Stimulated activated CD4-positive, alpha-beta T cell treated with anti-CD3 and anti-CD28 coated beads, Interleukin-12 subunit alpha, Interleukin-12 subunit beta, amount 100 ng/mL, for 48 hours (primary cell): ENCODE measurements around the gene PHC2.

Experiments used
- DNase-seq, 3 donors: peaks; one replicate each; pipeline ENCODE4 v3.0.0-alpha.2; 2020; ENCODE audit warnings: low read depth in 2 of 3, low spot score in 1 of 3

PHC2 gene

DNA sequence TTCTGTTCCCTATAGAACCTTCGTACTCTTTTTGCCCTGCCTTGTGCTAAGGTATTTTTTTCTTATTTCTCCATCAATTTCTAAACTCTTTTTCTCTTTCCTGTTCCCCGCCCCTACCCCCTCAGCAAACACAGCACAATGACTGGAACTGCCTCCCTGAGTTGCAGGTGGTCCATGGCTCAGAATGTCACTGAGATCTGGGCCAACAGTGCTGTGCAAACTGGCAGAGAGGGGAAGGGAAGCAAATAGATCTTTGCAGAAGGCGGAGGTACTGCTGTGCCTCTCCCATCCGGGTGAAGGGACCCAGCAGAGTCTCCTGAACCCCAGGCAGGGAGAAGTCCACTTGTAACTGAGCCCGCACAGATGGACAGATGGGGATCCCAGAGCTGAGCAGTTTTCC, 77.4 kb downstream of the PHC2 start:
- no peak for DNase-seq

DNA sequence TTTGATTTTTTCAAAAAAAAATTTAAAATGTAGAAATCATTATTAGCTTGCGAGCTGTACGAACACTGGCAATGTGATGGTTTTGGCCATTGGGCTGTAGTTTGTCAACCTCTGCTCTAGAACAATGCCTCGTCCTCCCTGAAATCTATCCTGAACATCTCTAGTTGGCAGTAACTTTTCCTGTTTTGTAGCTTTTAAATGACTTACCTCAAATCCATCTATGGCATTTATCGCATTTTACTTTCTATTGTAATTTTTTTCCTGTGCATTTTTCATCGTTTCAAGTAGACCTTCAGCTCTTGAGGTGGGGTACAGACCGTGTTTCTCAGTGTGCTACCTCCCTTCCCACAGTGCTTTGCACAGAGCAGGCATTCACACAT, 79.6 kb downstream of the PHC2 start:
- DNase-seq = no peak

DNA sequence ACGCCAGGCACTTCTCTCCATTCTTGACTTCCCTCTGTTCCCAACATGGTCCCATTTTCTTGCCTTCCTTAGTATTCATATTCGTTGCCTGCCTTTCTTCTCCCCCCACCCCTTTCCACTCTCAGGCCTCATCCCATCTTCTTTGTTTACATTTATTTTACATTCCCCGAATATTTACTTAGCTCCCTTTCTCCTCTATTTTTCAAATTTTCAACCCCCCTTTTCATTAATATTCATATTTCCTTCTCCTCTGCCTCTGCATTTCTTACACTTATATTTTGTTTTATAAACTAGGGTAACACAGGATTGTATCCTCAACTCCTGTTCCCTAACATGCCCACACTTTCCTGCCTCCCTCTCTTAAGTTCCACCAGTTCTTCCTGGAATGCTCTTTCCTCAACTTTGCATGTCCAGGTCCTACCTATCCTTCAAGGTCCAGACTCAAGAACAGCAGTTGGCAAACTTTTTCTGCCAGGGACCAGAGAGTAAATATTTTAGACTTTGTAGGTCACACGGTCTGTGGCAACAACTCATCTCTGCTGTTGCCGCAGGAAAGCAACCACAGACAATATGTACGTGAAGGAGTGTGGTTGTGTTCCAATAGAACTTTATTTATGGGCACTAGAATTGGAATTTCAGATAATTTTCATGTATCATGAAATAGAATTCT, 80.1 kb downstream of the PHC2 start:
- DNase-seq = no peak

DNA sequence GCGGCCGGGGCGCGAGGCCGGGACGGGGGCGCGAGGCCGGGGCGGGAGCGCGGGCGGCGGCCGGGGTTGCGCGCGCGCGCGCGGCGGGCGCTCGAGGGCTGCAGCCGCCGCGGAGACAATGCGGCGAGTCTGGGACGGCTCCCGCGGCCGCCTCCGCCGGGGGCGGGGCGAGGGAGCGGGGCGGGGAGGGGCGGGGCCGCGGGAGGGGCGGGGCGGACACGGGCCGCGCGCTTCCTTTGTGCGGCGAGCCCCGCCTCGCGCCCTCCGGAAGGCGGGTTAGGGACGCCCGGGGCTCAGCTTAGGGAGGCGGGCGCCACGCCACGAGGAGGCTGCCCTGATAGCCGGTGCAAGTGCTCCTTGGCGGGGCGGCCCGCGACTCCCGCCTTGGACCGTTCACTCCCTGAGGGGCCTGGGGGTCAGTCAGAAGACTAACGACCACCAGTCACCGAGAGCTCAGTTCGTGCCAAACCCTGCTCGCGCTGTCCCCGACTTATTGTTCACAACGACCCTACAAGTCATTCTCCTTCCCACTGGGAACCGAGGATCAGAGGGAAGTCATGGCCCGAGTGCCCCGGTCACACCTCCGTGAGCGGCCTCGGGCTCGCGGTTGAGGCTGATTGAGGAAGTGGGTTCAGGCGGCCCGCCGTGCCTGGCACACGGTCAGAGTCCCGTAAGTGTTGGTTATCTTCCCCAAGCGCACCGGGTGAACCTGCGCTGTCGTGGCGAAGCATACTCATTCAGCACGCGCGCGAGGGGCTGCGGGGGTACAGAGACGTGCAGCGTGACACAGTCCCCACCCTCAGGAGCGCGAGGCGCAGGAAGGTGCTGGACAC, 80.9 kb downstream of the PHC2 start:
- peak; percentile 56 to 73 (median 59) for DNase-seq

DNA sequence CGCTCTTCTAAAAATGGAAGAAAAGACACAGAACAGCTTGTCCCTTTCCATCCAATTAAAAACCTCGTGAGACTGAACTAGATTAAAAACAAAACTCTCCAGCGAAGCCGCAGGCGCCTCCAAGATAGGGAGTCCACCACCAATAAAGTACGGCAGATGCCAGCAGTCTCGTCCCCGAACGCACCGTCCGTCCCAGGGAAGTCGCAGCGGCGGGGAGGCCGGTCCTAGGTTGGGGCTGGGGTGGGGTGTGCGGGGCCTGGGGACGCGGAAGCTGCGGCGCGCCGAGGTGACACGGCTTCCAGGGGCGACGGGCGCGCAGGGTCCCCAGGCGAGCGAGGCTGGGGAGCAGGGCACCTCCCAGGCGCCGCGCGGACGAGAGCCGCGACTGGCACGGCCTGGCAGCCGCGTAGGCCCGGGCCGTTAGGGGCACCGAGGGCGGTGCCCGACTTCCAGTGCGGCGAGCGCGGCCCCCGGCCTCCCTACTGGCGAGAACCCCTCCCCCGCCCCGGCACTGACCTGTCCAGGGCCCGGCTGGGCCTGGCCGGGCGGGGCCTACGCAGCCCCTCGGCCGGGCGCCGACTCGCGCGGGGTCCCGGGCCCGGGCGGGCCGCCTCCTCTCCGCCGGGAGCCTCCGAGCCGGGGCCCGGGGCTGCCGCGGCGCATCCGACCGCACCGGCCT, 81.7 kb downstream of the PHC2 start:
- DNase-seq = peak; percentile 25 to 45 (median 28)

DNA sequence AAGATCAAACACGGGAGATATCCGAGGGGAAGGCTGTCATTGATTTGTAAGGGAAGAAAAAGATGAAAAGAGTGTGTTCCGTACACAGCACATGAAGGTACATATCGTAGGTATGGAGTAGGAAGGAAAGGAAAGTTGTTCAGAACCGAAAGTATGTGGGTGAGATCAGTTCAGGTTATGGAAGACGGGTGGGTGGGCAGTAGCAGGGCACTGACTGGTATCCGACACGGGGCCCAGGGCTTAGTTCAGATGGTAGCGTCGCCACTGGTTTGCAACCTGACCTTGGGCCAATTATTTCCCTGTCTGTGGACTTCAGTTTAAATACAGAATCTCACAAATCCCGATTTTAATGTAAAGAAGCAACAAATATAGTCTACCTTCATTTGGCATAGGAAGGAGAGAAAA, 82.2 kb downstream of the PHC2 start:
- DNase-seq = peak in 2 of 3 donors; percentile 8 to 10

DNA sequence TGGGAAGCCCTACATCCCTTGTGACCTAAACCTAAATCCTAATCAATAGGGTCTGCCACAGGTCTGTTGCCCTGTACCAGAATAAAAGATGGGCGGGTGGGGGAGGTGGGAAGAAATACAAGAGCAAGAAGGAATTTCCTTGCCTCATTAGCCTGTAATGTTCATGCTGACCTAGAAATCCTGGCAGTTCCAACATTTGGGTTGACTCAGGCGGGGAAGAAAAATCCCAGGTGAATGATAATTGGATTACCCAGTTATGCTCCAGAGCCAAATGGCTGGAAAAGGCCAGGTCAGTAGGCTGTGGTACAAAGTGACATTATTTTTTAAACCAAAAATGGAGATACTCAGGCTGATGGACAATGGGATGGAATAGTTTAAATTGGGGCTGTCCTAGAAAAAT, 82.7 kb downstream of the PHC2 start:
- no peak for DNase-seq

DNA sequence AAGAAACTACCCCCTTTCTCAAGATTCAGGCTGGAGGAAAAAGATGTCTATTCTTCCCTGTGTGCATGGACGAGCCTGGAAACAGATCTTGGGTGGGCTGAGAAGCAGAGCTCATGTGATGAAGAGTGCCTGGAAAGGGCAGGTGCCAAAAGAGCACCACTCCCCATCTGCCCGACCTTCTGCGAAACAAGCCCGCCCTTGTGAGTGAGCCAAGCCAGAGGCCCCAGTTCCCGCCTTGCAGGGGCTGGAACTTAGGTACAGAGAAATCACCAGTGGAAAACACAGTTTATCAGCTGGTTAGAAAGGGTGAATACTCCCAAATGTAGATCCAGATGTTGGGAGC, 83.3 kb downstream of the PHC2 start:
- DNase-seq = no peak

DNA sequence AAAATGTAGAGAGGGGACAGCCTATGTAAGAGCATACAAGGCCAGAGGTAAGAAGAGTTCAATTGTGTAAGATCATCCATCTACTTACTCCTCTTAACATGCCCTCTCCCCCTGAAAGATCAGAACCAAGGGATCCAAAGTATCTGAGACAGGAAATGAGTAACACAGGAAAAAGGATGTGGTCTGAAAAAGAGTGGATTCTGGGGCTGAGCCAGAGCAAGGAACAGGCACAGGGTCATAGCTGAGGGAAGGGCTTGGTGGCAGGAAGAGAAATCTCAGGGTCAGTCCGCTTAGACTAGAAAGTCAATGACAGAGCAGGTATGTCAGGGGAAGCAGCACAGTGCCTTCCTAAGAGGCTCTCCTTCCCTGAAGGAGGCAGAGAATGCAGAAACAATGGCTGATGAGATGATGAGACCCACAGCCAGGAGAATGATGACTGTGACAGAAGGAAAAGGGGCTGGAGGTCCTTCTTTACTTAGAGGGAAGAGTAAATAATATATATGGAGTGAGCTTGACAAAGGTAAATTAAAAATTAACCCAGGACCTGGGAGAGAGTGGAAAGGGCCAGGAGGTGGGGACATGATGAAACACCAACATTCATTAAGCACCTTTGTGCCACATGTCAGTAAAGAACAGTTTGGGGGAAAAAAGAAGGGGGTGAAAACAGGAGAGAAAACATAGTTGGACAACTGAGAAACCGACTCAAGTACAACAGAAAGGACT, 83.8 kb downstream of the PHC2 start:
- DNase-seq = no peak

DNA sequence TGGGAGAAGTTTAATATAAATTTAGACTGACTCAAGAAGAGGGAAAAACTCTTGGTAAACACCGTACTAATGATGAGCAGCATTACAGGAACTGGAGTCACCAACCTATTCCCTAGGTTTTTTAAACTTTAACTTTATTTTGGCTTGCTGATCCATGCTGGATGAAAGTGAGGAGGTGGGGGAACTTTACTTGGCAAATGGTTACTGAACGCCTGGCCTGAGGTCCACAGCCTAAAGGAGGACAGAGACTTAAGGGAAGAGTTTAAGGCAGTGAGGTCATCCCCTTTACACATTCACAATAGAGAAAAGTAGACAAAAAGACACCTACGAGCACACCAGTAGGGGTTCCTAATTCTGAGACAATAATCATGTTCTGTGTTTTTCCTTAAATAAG, 84.4 kb downstream of the PHC2 start:
- DNase-seq = no peak

DNA sequence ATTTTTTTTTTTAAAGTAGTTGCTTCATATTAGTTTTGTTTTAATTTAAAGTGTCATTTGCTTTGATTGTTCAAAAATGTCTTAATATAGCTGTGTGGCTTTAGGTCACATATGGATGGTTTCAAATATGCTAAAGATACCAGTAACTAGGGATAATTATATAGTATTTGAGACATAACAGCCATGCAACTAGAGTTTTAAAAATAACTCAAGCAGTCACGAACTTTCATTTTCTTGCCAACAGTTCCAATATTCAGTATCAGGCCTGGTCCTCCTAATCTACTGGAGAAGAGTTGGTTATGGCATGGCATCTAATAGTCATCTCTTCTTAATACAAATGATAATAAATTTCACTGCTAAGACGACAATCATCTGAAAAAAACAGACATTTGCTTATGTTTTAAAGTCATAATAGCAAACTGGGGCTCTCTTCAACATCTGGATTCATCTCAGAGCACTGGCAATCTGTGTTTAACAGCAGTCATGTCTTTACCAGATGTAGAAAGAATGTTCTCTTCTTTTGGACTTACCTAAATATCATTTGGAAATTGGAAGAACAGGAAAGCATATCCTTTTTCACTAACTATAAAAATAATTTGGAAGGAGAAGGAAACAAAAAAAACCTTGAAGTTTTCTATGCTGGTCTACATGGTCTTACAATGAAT, 85.9 kb downstream of the PHC2 start:
- no peak for DNase-seq

DNA sequence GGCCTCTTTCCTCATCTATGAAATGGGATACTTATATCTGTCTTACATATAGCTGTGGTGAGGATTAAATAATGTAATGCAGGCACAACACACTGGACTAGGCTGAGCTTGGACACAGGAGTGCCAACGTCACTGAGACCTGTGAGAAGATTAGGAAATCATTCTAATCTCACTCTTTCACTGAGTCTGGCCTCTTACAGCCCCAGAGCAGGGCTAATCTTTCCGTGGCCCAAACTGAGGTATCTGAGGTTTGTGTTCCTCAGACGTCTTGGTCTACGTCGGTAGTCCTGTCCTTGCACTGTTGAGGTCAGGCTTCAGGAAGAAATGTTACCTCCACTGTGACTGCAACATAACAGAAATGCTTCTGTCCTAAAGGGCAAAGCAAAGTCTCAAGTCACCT, 87.4 kb downstream of the PHC2 start:
- DNase-seq = no peak

DNA sequence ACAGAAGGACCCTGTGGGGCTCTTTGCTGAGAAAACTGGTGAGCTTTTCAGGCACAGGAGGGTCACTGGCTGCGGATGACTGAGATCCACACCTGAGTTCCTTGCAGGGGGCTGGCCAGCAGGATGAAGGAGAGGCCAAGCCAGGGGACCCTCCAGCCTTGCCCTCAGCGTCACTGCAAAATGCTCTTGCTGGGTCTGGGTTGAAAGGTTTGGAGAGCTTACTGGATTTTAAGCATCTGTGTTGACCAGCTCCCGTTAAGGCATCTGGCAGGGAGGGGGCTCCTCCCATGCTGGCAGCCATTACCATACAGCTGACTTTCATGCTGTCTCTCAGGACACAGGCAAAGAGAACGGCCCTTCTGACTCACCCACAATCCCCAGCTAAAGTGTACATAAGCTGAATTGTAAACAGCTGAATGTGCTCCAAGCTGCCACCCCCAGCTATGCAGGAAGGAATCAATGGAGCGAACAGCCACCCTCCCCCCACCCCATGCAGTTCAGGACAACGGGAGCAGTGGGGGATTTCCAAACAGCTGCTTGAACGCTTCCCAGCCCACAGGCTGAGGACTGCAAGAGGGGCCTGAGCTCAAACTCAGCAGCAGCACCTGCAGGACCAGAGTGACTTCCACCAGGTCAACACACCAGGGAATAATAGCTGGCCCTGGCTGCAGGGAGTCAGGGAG, 88.7 kb downstream of the PHC2 start:
- DNase-seq = no peak

DNA sequence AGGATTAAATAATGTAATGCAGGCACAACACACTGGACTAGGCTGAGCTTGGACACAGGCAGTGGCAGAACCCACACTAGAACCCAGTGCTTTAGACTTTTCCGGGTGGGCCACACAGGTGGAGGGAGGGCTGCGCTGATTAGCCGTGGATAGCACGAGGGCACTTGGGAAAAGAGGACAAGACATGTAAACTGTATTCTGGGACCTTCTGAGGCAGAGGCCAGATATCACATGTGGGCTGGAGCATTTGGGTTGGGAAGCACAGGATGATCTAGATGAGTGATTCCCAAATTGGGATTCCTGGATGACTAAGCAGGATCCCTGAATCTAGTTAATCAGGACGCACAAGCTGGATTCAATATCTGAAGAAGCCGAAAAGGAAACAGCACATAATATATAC, 89.7 kb downstream of the PHC2 start:
- DNase-seq = no peak

DNA sequence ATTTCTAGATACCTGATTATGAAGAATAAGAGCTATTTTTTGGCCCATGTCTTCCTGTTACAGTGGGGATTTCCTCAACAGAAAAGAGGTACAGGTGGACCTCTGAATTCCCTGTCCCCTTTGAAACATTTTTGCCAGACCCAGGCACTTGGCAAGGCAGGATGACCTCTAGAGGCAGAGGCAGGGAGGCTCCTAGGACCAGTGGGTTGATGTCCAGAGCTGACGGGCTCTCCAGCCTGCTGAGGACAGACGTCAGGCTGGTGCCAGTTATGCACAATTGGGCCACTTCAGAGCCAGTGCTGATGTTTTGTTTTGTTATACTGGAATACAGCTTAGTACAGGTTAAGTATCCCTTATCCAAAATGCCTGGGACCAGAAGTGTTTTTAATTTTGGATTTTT, 91.5 kb downstream of the PHC2 start:
- DNase-seq = no peak

DNA sequence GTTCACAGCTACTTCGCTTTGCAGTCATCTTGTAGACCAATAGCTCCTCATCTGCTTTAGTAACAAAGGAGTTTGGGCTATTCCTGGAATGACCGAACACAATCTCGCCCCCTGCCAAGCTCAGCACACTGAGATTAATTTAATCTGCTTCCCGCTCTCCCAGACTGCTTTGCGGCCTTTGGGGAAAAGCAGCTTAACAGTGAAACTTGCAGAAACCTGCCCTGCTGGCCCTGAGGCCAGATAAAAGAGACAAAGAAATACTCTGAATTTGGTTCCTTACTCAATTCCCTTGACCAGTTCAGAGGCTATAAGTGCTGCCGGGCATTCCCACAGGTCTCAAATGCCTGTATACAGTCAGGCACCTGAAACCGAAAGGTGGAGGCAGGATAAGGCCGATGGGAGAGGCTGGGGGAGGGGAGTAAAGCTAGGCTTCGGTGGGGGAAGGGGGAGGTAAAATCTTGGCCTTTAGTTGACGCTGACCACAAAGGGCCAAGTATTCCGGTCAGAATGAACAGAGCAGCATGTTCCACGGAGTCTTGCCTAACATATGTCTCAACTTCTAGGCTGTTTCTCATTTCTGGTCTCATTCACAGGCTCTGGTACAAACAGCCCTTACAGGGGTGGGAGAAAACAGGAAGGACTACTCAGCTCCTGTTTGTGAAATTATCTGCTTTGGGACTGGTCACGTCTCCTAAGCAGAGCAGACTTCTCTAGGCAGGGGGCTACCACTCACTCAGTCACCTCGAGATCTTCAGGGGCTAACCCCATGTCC, 92.3 kb downstream of the PHC2 start:
- no peak for DNase-seq

DNA sequence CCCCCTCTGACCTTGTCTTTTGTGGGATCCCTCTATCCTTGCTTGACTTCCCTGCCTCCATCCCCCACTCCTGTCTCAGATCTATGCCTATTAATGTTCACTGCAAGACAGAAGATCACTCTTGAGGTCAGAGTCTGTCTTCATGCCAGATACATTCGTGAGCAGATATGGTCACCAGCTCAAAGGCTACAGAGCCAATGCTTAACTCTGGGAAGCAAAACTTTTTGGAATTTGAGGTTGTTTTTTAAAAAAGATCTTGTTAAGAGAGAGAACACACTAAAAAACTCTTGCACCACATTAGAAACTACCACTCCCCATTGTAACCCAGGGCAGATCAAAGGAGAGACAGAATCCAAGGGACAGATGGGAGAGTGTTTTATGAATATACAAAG, 92.9 kb downstream of the PHC2 start:
- no peak for DNase-seq

DNA sequence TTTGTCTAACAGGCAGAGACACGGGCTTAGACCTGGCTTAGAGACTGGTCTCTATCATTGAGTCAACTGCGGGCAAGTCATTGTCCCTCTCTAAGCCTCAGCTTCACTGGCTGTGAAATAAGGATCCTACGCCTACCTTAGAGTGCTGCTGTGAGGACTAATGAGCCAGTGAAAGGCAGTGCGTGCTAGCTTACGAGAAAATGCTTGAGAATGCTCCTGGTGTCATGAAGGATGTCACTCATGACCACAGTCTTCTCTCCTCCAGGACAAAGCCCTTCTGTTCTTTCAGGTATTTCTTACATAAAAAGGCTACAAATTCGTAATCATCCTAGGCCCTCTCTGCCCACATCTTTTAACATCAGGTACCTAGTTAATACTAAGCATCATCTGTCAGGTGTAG, 93.5 kb downstream of the PHC2 start:
- no peak for DNase-seq

DNA sequence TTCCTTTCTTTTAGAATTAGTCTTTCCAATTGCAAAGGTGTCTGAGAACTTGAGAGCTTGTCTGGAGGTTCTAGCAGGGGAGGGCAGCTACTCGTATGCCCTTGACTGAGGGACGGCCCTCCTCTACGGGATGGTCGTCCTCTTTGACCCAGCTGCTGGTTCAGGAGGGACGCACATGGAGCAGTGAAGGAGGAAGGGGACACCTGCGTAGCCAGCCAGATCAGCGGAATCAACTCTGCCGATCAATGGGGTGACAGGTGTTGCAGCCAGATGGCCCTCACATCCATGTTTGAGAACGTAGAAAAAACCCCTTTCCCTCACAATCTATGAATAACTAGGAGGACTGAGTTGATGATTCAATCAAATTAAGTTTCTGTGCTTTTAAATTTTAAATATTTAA, 94.3 kb downstream of the PHC2 start:
- DNase-seq = no peak

DNA sequence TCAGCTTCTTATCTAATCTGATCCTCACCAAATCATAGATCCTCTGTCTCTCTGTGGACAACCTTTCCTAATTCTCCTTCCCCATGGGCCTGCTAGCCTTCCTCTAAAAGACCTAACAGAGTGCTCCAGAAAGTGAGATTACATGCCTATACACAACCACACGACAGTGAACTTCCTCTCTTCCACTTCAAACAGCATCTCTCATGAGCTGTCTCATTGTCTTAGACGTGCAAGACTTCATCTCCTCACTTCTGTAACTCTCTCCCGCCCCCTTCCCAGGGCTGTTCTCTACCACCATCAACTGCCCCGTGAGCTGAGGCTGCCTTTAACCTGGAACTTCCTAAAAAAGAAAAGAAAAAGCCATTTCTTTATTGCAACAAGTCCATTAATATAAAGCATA, 95.9 kb downstream of the PHC2 start:
- DNase-seq = no peak
